ENCODE results near the gene VPS50. TPM values are rescaled to one million over a fixed set of nuclear protein-coding genes. Genes with fewer than 3 reads are reported as not detected.

The VPS50 gene
- polyA plus RNA-seq, 3 donors: 7.6 to 12.6 (median 9.5) TPM

- H2AFZ ChIP-seq (ENCODE audit: insufficient read depth, low read depth, low read length, poor library complexity, severe bottlenecking): no peak overlapping the region
- Mint-ChIP-seq H3K36me3 (peaks cover 10 to 17% of the 10 kb centered on the region in 2 donors), H3K4me1 (no peaks in the 10 kb centered on the region), H3K27me3 (ENCODE audit: low read depth in 3 of 3) (no peaks in the 10 kb centered on the region), H3K27ac (peak overlapping the region in 1 of 7 donors; percentile 1), H3K4me3 (no peak overlapping the region), H3K9me3 (no peaks in the 10 kb centered on the region)
- no peak overlapping the region for H3K4me2 ChIP-seq (replicated peaks; ENCODE audit: extremely low read depth, low read length, poor library complexity, severe bottlenecking)
- WGBS (ENCODE audit: insufficient coverage): 100% methylated on average over 1 of the region's 2 CpGs
- no peak for TF ChIP-seq CTCF (IDR thresholded peaks at IDR 0.05)
- no peak for DNase-seq
- no peak overlapping the region for H3K27ac ChIP-seq (ENCODE audit: low read depth in 1 of 2, low read length in 2 of 2)
- H3K9ac ChIP-seq (ENCODE audit: insufficient read depth, low read length, poor library complexity, severe bottlenecking): no peak overlapping the region
- H4K20me1 ChIP-seq (ENCODE audit: insufficient read depth, low read length): peaks cover 36% of the 10 kb centered on the region
- H3K9me3 ChIP-seq (replicated peaks in 1 of 2; ENCODE audit: control insufficient read depth in 1 of 2, insufficient read depth in 1 of 2, low read length in 2 of 2): no peaks in the 10 kb centered on the region
- intact Hi-C loops (cut with micrococcal nuclease): no loop called here
- peaks cover 55% of the 10 kb centered on the region for H3K79me2 ChIP-seq (ENCODE audit: insufficient read depth, low read length)
- H3K36me3 ChIP-seq (replicated peaks in 1 of 2; ENCODE audit: control insufficient read depth in 1 of 2, insufficient read depth in 2 of 2, low read length in 2 of 2): peaks cover 19 to 21% of the 10 kb centered on the region in 2 donors
- no peak overlapping the region for H3K4me3 ChIP-seq (replicated peaks in 1 of 3; ENCODE audit: low read depth in 2 of 3, low read length in 3 of 3)
- H3K4me1 ChIP-seq (ENCODE audit: control insufficient read depth in 1 of 2, insufficient read depth in 2 of 2, low read length in 2 of 2): no peaks in the 10 kb centered on the region
- no peaks in the 10 kb centered on the region for H3K27me3 ChIP-seq (ENCODE audit: control insufficient read depth in 2 of 2, insufficient read depth in 2 of 2, low read length in 2 of 2)
These were observed 6.6 kb downstream of the VPS50 start for GRCh38 chr7:93238748-93239147.

DNA sequence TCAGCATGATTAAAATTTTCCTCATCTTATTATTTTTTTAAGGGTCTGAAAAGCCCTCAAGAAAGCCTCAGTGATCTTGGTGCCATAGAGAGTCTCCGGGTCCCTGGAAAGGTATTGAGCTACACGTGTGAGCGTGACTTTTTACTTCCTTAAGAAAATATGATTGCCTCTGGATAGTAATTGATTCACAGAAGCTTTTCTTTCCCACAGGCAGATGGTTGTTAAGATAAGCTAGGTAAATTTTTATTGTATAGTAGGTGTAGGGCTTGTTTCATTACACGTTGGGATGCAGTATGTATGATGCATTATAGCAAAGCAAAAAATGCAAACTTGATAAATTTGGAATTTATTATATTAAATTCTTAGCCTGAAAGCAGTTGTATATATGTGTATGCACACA lies 7.7 kb downstream of the VPS50 start:
- Histone ChIP-seq H3K4me2 (replicated peaks; ENCODE audit: extremely low read depth, low read length, poor library complexity, severe bottlenecking) (no peak overlapping the region), H2AFZ (ENCODE audit: insufficient read depth, low read depth, low read length, poor library complexity, severe bottlenecking) (no peak overlapping the region), H4K20me1 (ENCODE audit: insufficient read depth, low read length) (peaks cover 32% of the 10 kb centered on the region), H3K4me3 (replicated peaks in 1 of 3; ENCODE audit: low read depth in 2 of 3, low read length in 3 of 3) (no peak overlapping the region), H3K4me1 (ENCODE audit: control insufficient read depth in 1 of 2, insufficient read depth in 2 of 2, low read length in 2 of 2) (no peaks in the 10 kb centered on the region), H3K9ac (ENCODE audit: insufficient read depth, low read length, poor library complexity, severe bottlenecking) (no peak overlapping the region), H3K36me3 (replicated peaks in 1 of 2; ENCODE audit: control insufficient read depth in 1 of 2, insufficient read depth in 2 of 2, low read length in 2 of 2) (peaks cover 19 to 21% of the 10 kb centered on the region in 2 donors), H3K27ac (ENCODE audit: low read depth in 1 of 2, low read length in 2 of 2) (no peak overlapping the region), H3K27me3 (ENCODE audit: control insufficient read depth in 2 of 2, insufficient read depth in 2 of 2, low read length in 2 of 2) (no peaks in the 10 kb centered on the region), H3K79me2 (ENCODE audit: insufficient read depth, low read length) (peaks cover 45% of the 10 kb centered on the region), H3K9me3 (replicated peaks in 1 of 2; ENCODE audit: control insufficient read depth in 1 of 2, insufficient read depth in 1 of 2, low read length in 2 of 2) (no peaks in the 10 kb centered on the region)
- no peaks in the 10 kb centered on the region for H3K27me3 Mint-ChIP-seq (ENCODE audit: low read depth in 3 of 3)
- WGBS (ENCODE audit: insufficient coverage): no CpG with 5 or more reads among the region's 4 CpGs
- no peak overlapping the region for H3K27ac Mint-ChIP-seq
- DNase-seq: no peak
- H3K4me3 Mint-ChIP-seq: no peak overlapping the region
- H3K4me1 Mint-ChIP-seq: no peaks in the 10 kb centered on the region
- H3K9me3 Mint-ChIP-seq: no peaks in the 10 kb centered on the region
- intact Hi-C loops (cut with micrococcal nuclease): no loop called here
- no peak for TF ChIP-seq CTCF (IDR thresholded peaks at IDR 0.05)
- peaks cover 10 to 17% of the 10 kb centered on the region in 2 donors for H3K36me3 Mint-ChIP-seq

Measured in CD14-positive monocyte (primary cell).